H1 (cell line): ENCODE data around the gene WDFY1. TPM values are rescaled to one million over a fixed set of nuclear protein-coding genes. Genes with fewer than 3 reads are reported as not detected.

ENCODE experiments used
- CTCF ChIA-PET: fragments of 300-600 bp; sonication (Branson Sonifier 250); formaldehyde crosslinking; loops from one replicate; lab custom pipeline; 2021; ENCODE audit not compliant: partially characterized antibody; lab: Charles Lee
- POLR2A ChIA-PET: fragments of 300-600 bp; sonication (Branson Sonifier 250); formaldehyde crosslinking; loops from one replicate; lab custom pipeline; 2021; ENCODE audit warnings: inconsistent platforms; ENCODE audit not compliant: partially characterized antibody; lab: Charles Lee
- DNase-seq, 2 experiments: peaks; one replicate each; pipeline versions ENCODE4 v3.0.0 to v3.0.0-alpha.2; 2010 to 2022; ENCODE audit warnings: low spot score in 2 of 2, low read depth in 1 of 2, mixed read lengths in 1 of 2
- FAIRE-seq: peaks from 2 replicates; lab custom pipeline; 2011; peaks lifted over from hg19 to GRCh38; lab: Jason Lieb, UNC
- H2AFZ ChIP-seq: 2 replicates; pipeline ENCODE4 v1.8.1; 2012; ENCODE audit warnings: low read length, inconsistent platforms
- H2AK5ac ChIP-seq: 2 replicates; pipeline ENCODE4 v1.6.1; 2013; ENCODE audit warnings: low read depth, low read length
- H2BK120ac ChIP-seq: replicated peaks from 2 replicates; pipeline ENCODE3; 2013; ENCODE audit warnings: low read depth, low read length, inconsistent platforms
- H2BK12ac ChIP-seq: 2 replicates; pipeline ENCODE4 v1.6.1; 2013; ENCODE audit warnings: low read depth, low read length
- H2BK15ac ChIP-seq: 2 replicates; pipeline ENCODE4 v1.6.1; 2013; ENCODE audit warnings: low read length
- H2BK20ac ChIP-seq: 2 replicates; pipeline ENCODE4 v1.6.1; 2013; ENCODE audit warnings: low read length
- H2BK5ac ChIP-seq: 2 replicates; pipeline ENCODE4 v1.6.1; 2013; ENCODE audit warnings: low read depth, low read length
- H3K14ac ChIP-seq: 2 replicates; pipeline ENCODE4 v1.6.1; 2013; ENCODE audit warnings: inconsistent platforms; ENCODE audit not compliant: insufficient read length
- H3K18ac ChIP-seq: 2 replicates; pipeline ENCODE4 v1.6.1; 2013; ENCODE audit warnings: low read length; ENCODE audit errors: extremely low read depth
- H3K23ac ChIP-seq: 2 replicates; pipeline ENCODE4 v1.6.1; 2013; ENCODE audit warnings: inconsistent platforms; ENCODE audit not compliant: insufficient read length
- H3K23me2 ChIP-seq: 2 replicates; pipeline ENCODE4 v1.6.1; 2013; ENCODE audit warnings: low read depth, low read length
- H3K27ac ChIP-seq: 2 replicates; pipeline ENCODE4 v1.6.1; 2011; ENCODE audit warnings: low read depth, low read length, inconsistent platforms
- H3K27me3 ChIP-seq, 4 experiments: replicated peaks in 1 of 4; 1 replicate in 1 of 4; 2 replicates in 3 of 4; pipeline versions ENCODE4 v1.6.1 to v1.8.1; 2011 to 2013; ENCODE audit warnings: low read length in 3 of 4, mild to moderate bottlenecking in 3 of 4, inconsistent platforms in 2 of 4, mixed read lengths in 2 of 4, moderate library complexity in 1 of 4; ENCODE audit not compliant: control insufficient read depth in 3 of 4, insufficient read depth in 3 of 4; ENCODE audit errors: extremely low read depth in 1 of 4
- H3K36me3 ChIP-seq, 4 experiments: 2 replicates each; pipeline versions ENCODE4 v1.6.1 to v1.8.1; 2011 to 2013; ENCODE audit warnings: mild to moderate bottlenecking in 4 of 4, low read length in 3 of 4, moderate library complexity in 2 of 4, control low read depth in 1 of 4, inconsistent platforms in 1 of 4; ENCODE audit not compliant: insufficient read depth in 4 of 4, control insufficient read depth in 2 of 4
- H3K4ac ChIP-seq: replicated peaks from 2 replicates; pipeline ENCODE3; 2013; ENCODE audit warnings: low read length, low read depth, mixed read lengths, inconsistent platforms; ENCODE audit not compliant: insufficient read length
- H3K4me1 ChIP-seq, 4 experiments: replicated peaks in 1 of 4; 1 replicate in 1 of 4; 2 replicates in 3 of 4; pipeline versions ENCODE4 v1.6.1 to v1.8.1; 2011 to 2013; ENCODE audit warnings: low read length in 3 of 4, inconsistent platforms in 2 of 4, mixed read lengths in 1 of 4; ENCODE audit not compliant: insufficient read depth in 4 of 4, control insufficient read depth in 3 of 4
- H3K4me2 ChIP-seq, 2 experiments: 2 replicates each; pipeline versions ENCODE4 v1.6.1 to v1.8.1; 2011 to 2013; ENCODE audit warnings: low read depth in 2 of 2, low read length in 2 of 2, control low read depth in 1 of 2, inconsistent platforms in 1 of 2, mild to moderate bottlenecking in 1 of 2; ENCODE audit not compliant: insufficient read depth in 1 of 2
- H3K4me3 ChIP-seq, 4 experiments: fragments of 200-600, 300-600 bp in 1 of 4; sonication (generic), shearing (Covaris generic), sonication (Bioruptor Twin) in 1 of 4; 2 replicates each; pipeline versions ENCODE4 v1.5.1 to v1.8.1; 2011 to 2016; ENCODE audit warnings: low read length in 4 of 4, low read depth in 3 of 4, control low read depth in 2 of 4, inconsistent platforms in 2 of 4, mild to moderate bottlenecking in 2 of 4, mixed read lengths in 1 of 4, moderate library complexity in 1 of 4; ENCODE audit not compliant: insufficient read depth in 2 of 4; ENCODE audit errors: extremely low read depth in 1 of 4
- H3K56ac ChIP-seq: replicated peaks from 2 replicates; pipeline ENCODE3; 2013; ENCODE audit warnings: low read depth, mild to moderate bottlenecking, mixed read lengths, low read length, inconsistent platforms; ENCODE audit not compliant: insufficient read length
- H3K79me1 ChIP-seq: 2 replicates; pipeline ENCODE4 v1.6.1; 2013; ENCODE audit warnings: low read depth, low read length, control low read depth
- H3K79me2 ChIP-seq, 2 experiments: 2 replicates each; pipeline versions ENCODE4 v1.6.1 to v1.8.1; 2012 to 2013; ENCODE audit warnings: low read length in 2 of 2, mild to moderate bottlenecking in 2 of 2, inconsistent platforms in 1 of 2; ENCODE audit not compliant: insufficient read depth in 2 of 2, control insufficient read depth in 1 of 2
- H3K9ac ChIP-seq, 4 experiments: replicated peaks in 1 of 4; 1 replicate in 1 of 4; 2 replicates in 3 of 4; pipeline versions ENCODE4 v1.6.1 to v1.8.1; 2011 to 2013; ENCODE audit warnings: low read depth in 3 of 4, low read length in 3 of 4, control low read depth in 2 of 4, mild to moderate bottlenecking in 2 of 4, moderate library complexity in 2 of 4, inconsistent platforms in 1 of 4; ENCODE audit errors: extremely low read depth in 1 of 4
- H3K9me3 ChIP-seq, 2 experiments: 2 replicates each; pipeline versions ENCODE4 v1.6.1 to v1.8.1; 2012 to 2013; ENCODE audit warnings: mild to moderate bottlenecking in 2 of 2, moderate library complexity in 2 of 2, control low read depth in 1 of 2, inconsistent platforms in 1 of 2, low read depth in 1 of 2, low read length in 1 of 2, mixed read lengths in 1 of 2; ENCODE audit not compliant: insufficient read depth in 2 of 2
- H4K20me1 ChIP-seq, 2 experiments: replicated peaks in 1 of 2; 2 replicates each; pipeline versions ENCODE3 to v1.8.1; 2011 to 2013; ENCODE audit warnings: inconsistent platforms in 2 of 2, low read length in 2 of 2, mild to moderate bottlenecking in 1 of 2; ENCODE audit not compliant: insufficient read depth in 2 of 2, control insufficient read depth in 1 of 2
- H4K5ac ChIP-seq: 2 replicates; pipeline ENCODE4 v1.6.1; 2013; ENCODE audit warnings: low read length, low read depth, mixed read lengths, inconsistent platforms; ENCODE audit not compliant: insufficient read length
- H4K8ac ChIP-seq: 2 replicates; pipeline ENCODE4 v1.8.0; 2013; ENCODE audit warnings: mild to moderate bottlenecking, moderate library complexity, low read length, inconsistent platforms; ENCODE audit not compliant: insufficient read depth; ENCODE audit errors: extremely low read depth
- H4K91ac ChIP-seq: replicated peaks from 2 replicates; pipeline ENCODE3; 2013; ENCODE audit warnings: low read length, mixed read lengths, inconsistent platforms; ENCODE audit not compliant: insufficient read length
- BACH1 ChIP-seq: IDR thresholded peaks from 2 replicates; pipeline ENCODE4 v1.6.1; 2012; ENCODE audit warnings: low read length, improper control_type of control experiment
- CBX8 ChIP-seq: fragments of 300-800, 300-1000 bp; sonication (generic); IDR thresholded peaks from 2 replicates; pipeline ENCODE4 v1.7.1; 2016; ENCODE audit warnings: low read depth, low read length, borderline replicate concordance
- CEBPB ChIP-seq: IDR thresholded peaks from 2 replicates; pipeline ENCODE4 v1.6.1; 2012; ENCODE audit warnings: low read depth, low read length
- MAFK ChIP-seq: IDR thresholded peaks from 2 replicates; pipeline ENCODE4 v1.6.1; 2012; ENCODE audit warnings: low read depth, mild to moderate bottlenecking, improper control_type of control experiment, low read length
- RFX5 ChIP-seq: IDR thresholded peaks from 2 replicates; pipeline ENCODE4 v1.6.1; 2011; ENCODE audit warnings: low read depth, low read length, improper control_type of control experiment, borderline replicate concordance
- RXRA ChIP-seq: IDR thresholded peaks from 2 replicates; pipeline ENCODE4 v1.6.1; 2011; ENCODE audit warnings: low read depth, mild to moderate bottlenecking, low read length, moderate library complexity; ENCODE audit not compliant: insufficient read depth
- SAP30 ChIP-seq: fragments of 300-600 bp; sonication (generic); IDR thresholded peaks from 2 replicates; pipeline ENCODE4 v1.7.1; 2012; ENCODE audit warnings: low read length, moderate library complexity, mild to moderate bottlenecking, inconsistent platforms; ENCODE audit not compliant: insufficient read depth, insufficient replicate concordance
- SIRT6 ChIP-seq: IDR thresholded peaks from one replicate; pipeline ENCODE4 v1.7.1; 2012; ENCODE audit warnings: low read length, inconsistent platforms
- TAF7 ChIP-seq: optimal IDR thresholded peaks from 2 replicates; pipeline ENCODE3; 2011; ENCODE audit warnings: low read depth, mild to moderate bottlenecking, inconsistent platforms, low read length, moderate library complexity, borderline replicate concordance
- TCF12 ChIP-seq: IDR thresholded peaks from 2 replicates; pipeline ENCODE4 v1.6.1; 2011; ENCODE audit warnings: low read depth, mild to moderate bottlenecking, low read length
- TEAD4 ChIP-seq: IDR thresholded peaks from 2 replicates; pipeline ENCODE4 v1.6.1; 2012; ENCODE audit warnings: low read depth, low read length, inconsistent platforms, mixed read lengths
- USF2 ChIP-seq: IDR thresholded peaks from 2 replicates; pipeline ENCODE4 v1.6.1; 2011; ENCODE audit warnings: low read length, improper control_type of control experiment
- WGBS, 2 experiments: shearing (Covaris generic) in 1 of 2; methylation state at CpG; one replicate each; pipeline versions ENCODE4 v1.1.6 to v1.1.7; 2013 to 2015; ENCODE audit warnings: low lambda C conversion rate in 2 of 2, mixed read lengths in 2 of 2, inconsistent platforms in 1 of 2, low coverage in 1 of 2, missing lambda C conversion rate in 1 of 2; ENCODE audit not compliant: insufficient replicate concordance in 2 of 2, insufficient coverage in 1 of 2, insufficient read length in 1 of 2; ENCODE audit errors: extremely low coverage in 1 of 2, missing lambda C conversion rate in 1 of 2; 5-methylcytosine and 5-hydroxymethylcytosine counted together
- polyA plus RNA-seq, 7 experiments: library from polyadenylated mRNA; depleted of rRNA in 3 of 7; stranded (reverse) in 5 of 7; unstranded in 2 of 7; fragments of >200 nt in 5 of 7; fragments of 200-250 nt in 2 of 7; gene quantifications; 1 replicate in 5 of 7; 2 replicates in 1 of 7; 4 replicates in 1 of 7; pipeline versions ENCODE4 v1.2.1 to v1.2.3, GENCODE V29; 2011 to 2013; ENCODE audit warnings: missing spikeins in 2 of 7, mixed read lengths in 2 of 7
- total RNA-seq: library from RNA; stranded (reverse); fragmentation: NEBNext Ultra II Directional; extraction: Animal tissue kit (Norgen Biotek cat#: 25700); gene quantifications from 2 replicates; pipeline ENCODE4 v1.2.1, GENCODE V29; 2021

WDFY1 gene
- total and polyA plus RNA-seq, 2 of the 8 experiments (the other 6 are each of a cell fraction or from before 2014, with no cell fraction given) = 68.4 to 94.7 TPM

GRCh38 chr2:223976635-223977226 is 31.6 kb upstream of the WDFY1 start:
- Histone ChIP-seq H3K79me1 (no peaks in the 10 kb centered on the region), H2BK120ac (no peak overlapping the region), H4K20me1 (no peaks in the 10 kb centered on the region), H3K4me1 (no peaks in the 10 kb centered on the region), H2AK5ac (no peak overlapping the region), H2BK15ac (no peak overlapping the region), H3K4ac (no peak overlapping the region), H4K5ac (no peak overlapping the region), H3K27ac (no peak overlapping the region), H2BK5ac (no peak overlapping the region), H3K23me2 (no peaks in the 10 kb centered on the region), H3K27me3 (no peaks in the 10 kb centered on the region), H3K14ac (no peak overlapping the region), H4K91ac (no peak overlapping the region), H3K23ac (no peak overlapping the region), H3K36me3 (peaks cover 0 to 17% (median 4%) of the 10 kb centered on the region in 4 experiments; a peak in 4 of 8 replicates), H3K4me3 (no peak overlapping the region), H3K18ac (no peak overlapping the region), H3K9ac (no peak overlapping the region), H2AFZ (no peak overlapping the region), H4K8ac (no peak overlapping the region), H3K56ac (no peak overlapping the region), H3K79me2 (no peaks in the 10 kb centered on the region), H2BK12ac (no peak overlapping the region), H3K9me3 (no peaks in the 10 kb centered on the region), H3K4me2 (no peak overlapping the region), H2BK20ac (no peak overlapping the region)
- 88% methylated on average over 3 of the region's 3 CpGs; no CpG with 5 or more reads in 1 of the 2 experiments for WGBS, 2 experiments
- no peak for DNase-seq
- ChIA-PET CTCF (interaction anchor here (0.5 to 18.2 kb wide), 5 partner anchors 9 to 595 kb away, joined by 3 to 282 read pairs (median 4); no protein-coding TSS in a partner anchor), POLR2A (interaction anchor here (0.6 kb wide), 1 partner anchor 462 kb away, joined by 3 read pairs; no protein-coding TSS in a partner anchor)
- FAIRE-seq = no peak
- TF ChIP-seq MAFK = no peak
- TF ChIP-seq CBX8 = no peak
- TF ChIP-seq SIRT6 = no peak
- TF ChIP-seq TAF7 = no peak
- TF ChIP-seq BACH1 = no peak
- TF ChIP-seq RXRA = no peak
- TF ChIP-seq TCF12 = no peak
- no peak for TF ChIP-seq TEAD4
- TF ChIP-seq SAP30 = no peak
- no peak for TF ChIP-seq CEBPB
- TF ChIP-seq USF2 = no peak
- no peak for TF ChIP-seq RFX5
